GM12878 (cell line): ENCODE measurements around the gene OVCA2.

Source experiments
- CBX5 ChIP-seq: sonication (generic); IDR thresholded peaks from 2 replicates; pipeline ENCODE4 v1.6.1; 2016; ENCODE audit warnings: low read depth, moderate library complexity, mild to moderate bottlenecking, inconsistent platforms
- EP300 ChIP-seq, 2 experiments: fragments of 150-350 bp in 1 of 2; IDR thresholded peaks; 2 replicates each; pipeline ENCODE4 v1.6.1; 2011 to 2012; ENCODE audit warnings: low read depth in 2 of 2, low read length in 2 of 2, borderline replicate concordance in 1 of 2, improper control_type of control experiment in 1 of 2, inconsistent platforms in 1 of 2; ENCODE audit not compliant: control insufficient read depth in 1 of 2
- EZH2 ChIP-seq: IDR thresholded peaks from 2 replicates; pipeline ENCODE4 v1.6.1; 2012; ENCODE audit warnings: low read depth, mild to moderate bottlenecking, control low read depth, inconsistent platforms, low read length, borderline replicate concordance; ENCODE audit not compliant: control insufficient read depth
- MYC ChIP-seq: IDR thresholded peaks from 2 replicates; pipeline ENCODE4 v1.6.1; 2011; ENCODE audit warnings: mild to moderate bottlenecking, low read length, moderate library complexity, inconsistent platforms; ENCODE audit not compliant: insufficient read depth, insufficient replicate concordance, insufficient read length, severe bottlenecking
- NRF1 ChIP-seq: conservative IDR thresholded peaks from 2 replicates; pipeline ENCODE4 v1.6.1; 2011; ENCODE audit warnings: mild to moderate bottlenecking, low read depth, low read length, improper control_type of control experiment
- POLR2A ChIP-seq: IDR thresholded peaks from 2 replicates; pipeline ENCODE4 v1.6.1; 2011; ENCODE audit warnings: low read depth, mild to moderate bottlenecking, low read length
- SMC3 ChIP-seq: IDR thresholded peaks from 2 replicates; pipeline ENCODE4 v1.6.1; 2011; ENCODE audit warnings: low read length, improper control_type of control experiment, borderline replicate concordance
- ZNF274 ChIP-seq: IDR thresholded peaks from one replicate; pipeline ENCODE4 v1.8.0; 2011; ENCODE audit not compliant: insufficient read length, insufficient read depth
- ZZZ3 ChIP-seq: IDR thresholded peaks from 2 replicates; pipeline ENCODE4 v1.6.1; 2011; ENCODE audit warnings: low read depth; ENCODE audit not compliant: control insufficient read depth, insufficient read length
- TF ChIP-seq, protein P1 (sequence below), 3 experiments: IDR thresholded peaks in 2 of 3; conservative IDR thresholded peaks in 1 of 3; 2 replicates each; pipeline ENCODE4 v1.5.1; 2011; ENCODE audit warnings: low read depth in 3 of 3, low read length in 3 of 3, mild to moderate bottlenecking in 3 of 3, control low read depth in 2 of 3, moderate library complexity in 2 of 3, inconsistent platforms in 1 of 3, mixed read lengths in 1 of 3; ENCODE audit not compliant: control insufficient read depth in 2 of 3, insufficient read depth in 1 of 3; ENCODE audit errors: extremely low read depth in 1 of 3
- TF ChIP-seq, protein P2 (sequence below): IDR thresholded peaks from 2 replicates; pipeline ENCODE4 v1.6.1; 2011; ENCODE audit warnings: low read depth, mild to moderate bottlenecking, low read length, moderate library complexity, borderline replicate concordance; ENCODE audit errors: extremely low read depth

DNA sequence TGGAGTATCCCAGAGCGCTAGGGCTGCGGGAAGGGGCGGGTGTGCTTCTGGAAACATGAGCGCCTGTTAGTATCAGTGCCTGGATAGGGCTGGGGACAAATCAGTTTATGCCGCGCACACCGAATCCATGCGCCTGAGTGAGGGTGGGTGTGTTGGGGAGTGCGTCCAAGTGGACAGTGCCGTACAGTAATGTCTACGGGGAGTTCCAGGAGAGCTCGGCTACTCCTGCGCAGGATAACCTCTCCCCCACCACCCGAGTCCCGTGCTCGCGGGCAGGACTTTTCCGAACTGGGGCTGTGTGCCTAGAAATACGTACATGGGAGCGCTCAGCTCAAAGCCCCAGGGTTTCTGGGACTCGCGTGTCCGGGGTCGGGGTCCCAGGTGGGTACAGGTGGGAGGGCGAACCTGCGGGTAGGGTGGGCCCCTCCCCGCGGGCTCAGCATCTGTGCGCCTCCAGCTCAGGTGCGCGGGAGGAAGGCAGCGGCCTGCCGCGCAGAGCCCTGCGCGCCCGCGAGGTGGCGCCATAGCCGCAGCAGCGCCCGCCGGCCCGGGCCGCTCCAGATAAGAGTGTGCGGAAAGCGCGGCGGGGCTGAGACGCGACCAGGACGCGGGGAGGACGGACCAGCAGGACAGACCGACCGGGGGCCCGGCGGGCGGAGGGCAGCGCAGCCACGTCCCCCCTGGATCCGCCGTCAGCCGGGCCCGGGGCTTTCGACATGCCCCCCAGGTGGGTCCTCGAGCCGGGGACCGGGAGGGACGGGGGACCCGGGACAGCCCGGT, 12.9 kb downstream of the OVCA2 start, which contains the start of gene HIC1:
- TF ChIP-seq ZZZ3 (no peak), CBX5 (no peak), SMC3 (peak; percentile 84), NRF1 (0 out of 2 replicates have a peak, but pooled peaks have one; percentile 17), ZNF274 (no peak), EZH2 (no peak), EP300 (IDR thresholded peaks at IDR 0.05; ENCODE audit: borderline replicate concordance in 1 of 2, control insufficient read depth in 1 of 2, low read depth in 2 of 2, low read length in 2 of 2) (0 out of 4 replicates have a peak, but pooled peaks of 1 of the 2 experiments have one; percentile 8), MYC (no peak), POLR2A (peak; percentile 94)
- TF ChIP-seq, protein P1, sequence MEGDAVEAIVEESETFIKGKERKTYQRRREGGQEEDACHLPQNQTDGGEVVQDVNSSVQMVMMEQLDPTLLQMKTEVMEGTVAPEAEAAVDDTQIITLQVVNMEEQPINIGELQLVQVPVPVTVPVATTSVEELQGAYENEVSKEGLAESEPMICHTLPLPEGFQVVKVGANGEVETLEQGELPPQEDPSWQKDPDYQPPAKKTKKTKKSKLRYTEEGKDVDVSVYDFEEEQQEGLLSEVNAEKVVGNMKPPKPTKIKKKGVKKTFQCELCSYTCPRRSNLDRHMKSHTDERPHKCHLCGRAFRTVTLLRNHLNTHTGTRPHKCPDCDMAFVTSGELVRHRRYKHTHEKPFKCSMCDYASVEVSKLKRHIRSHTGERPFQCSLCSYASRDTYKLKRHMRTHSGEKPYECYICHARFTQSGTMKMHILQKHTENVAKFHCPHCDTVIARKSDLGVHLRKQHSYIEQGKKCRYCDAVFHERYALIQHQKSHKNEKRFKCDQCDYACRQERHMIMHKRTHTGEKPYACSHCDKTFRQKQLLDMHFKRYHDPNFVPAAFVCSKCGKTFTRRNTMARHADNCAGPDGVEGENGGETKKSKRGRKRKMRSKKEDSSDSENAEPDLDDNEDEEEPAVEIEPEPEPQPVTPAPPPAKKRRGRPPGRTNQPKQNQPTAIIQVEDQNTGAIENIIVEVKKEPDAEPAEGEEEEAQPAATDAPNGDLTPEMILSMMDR (IDR thresholded peaks at IDR 0.05 in 2 of 3, conservative IDR thresholded peaks at IDR 0.05 in 1 of 3; ENCODE audit: control insufficient read depth in 2 of 3, extremely low read depth in 1 of 3, insufficient read depth in 1 of 3, low read depth in 3 of 3, low read length in 3 of 3) = peak; percentile 74 to 96 (median 88); a peak in 5 of 6 replicates
- TF ChIP-seq, protein P2, sequence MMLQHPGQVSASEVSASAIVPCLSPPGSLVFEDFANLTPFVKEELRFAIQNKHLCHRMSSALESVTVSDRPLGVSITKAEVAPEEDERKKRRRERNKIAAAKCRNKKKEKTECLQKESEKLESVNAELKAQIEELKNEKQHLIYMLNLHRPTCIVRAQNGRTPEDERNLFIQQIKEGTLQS = no peak
